WTC11 (cell line): Measurements from ENCODE around the gene CD72. TPM values are rescaled to one million over a fixed set of nuclear protein-coding genes. Genes with fewer than 3 reads are reported as not detected.

Source experiments
- ATAC-seq: fragments of 200-7000 bp; cut with Tn5 transposase; 2 replicates; pipeline ENCODE4 v1.10.0; 2021; ENCODE audit warnings: mild to moderate bottlenecking, moderate library complexity
- CTCF ChIA-PET: fragments of 300-600 bp; sonication (Branson Sonifier 250); formaldehyde crosslinking; loops from one replicate; lab custom pipeline; 2021; ENCODE audit warnings: antibody characterized with exemption; lab: Charles Lee
- POLR2A ChIA-PET: fragments of 350-600 bp; sonication (Branson Sonifier 250); formaldehyde crosslinking; loops from one replicate; lab custom pipeline; 2021; ENCODE audit warnings: antibody characterized with exemption; lab: Charles Lee
- DNase-seq: peaks from one replicate; pipeline ENCODE4 v3.0.0; 2021; ENCODE audit warnings: low spot score
- H3K27ac Mint-ChIP-seq: 2 replicates; pipeline ENCODE4 v1.8.0; 2021; ENCODE audit warnings: mixed read lengths
- H3K27me3 Mint-ChIP-seq: 2 replicates; pipeline ENCODE4 v1.8.0; 2021; ENCODE audit warnings: low read depth, mild to moderate bottlenecking, moderate library complexity, mixed read lengths
- H3K36me3 Mint-ChIP-seq: 2 replicates; pipeline ENCODE4 v1.8.0; 2021; ENCODE audit warnings: mixed read lengths
- H3K4me1 Mint-ChIP-seq: 2 replicates; pipeline ENCODE4 v1.8.0; 2022; ENCODE audit warnings: mixed read lengths
- H3K4me3 Mint-ChIP-seq: 2 replicates; pipeline ENCODE4 v1.8.0; 2021; ENCODE audit warnings: mild to moderate bottlenecking, moderate library complexity, mixed read lengths
- H3K9me3 Mint-ChIP-seq: 2 replicates; pipeline ENCODE4 v1.8.0; 2021; ENCODE audit warnings: mixed read lengths
- ATF2 ChIP-seq: sonication (generic); formaldehyde crosslinking; IDR thresholded peaks from 2 replicates; pipeline ENCODE4 v1.8.1; 2022; ENCODE audit warnings: low read depth, missing genetic modification reagents, borderline replicate concordance
- ATF6 ChIP-seq: sonication (generic); formaldehyde crosslinking; IDR thresholded peaks from 2 replicates; pipeline ENCODE4 v1.8.1; 2023; ENCODE audit warnings: mild to moderate bottlenecking, missing genetic modification reagents
- CDX4 ChIP-seq: fragments of 250-450 bp; sonication (Bioruptor Pico); IDR thresholded peaks from 2 replicates; pipeline ENCODE4 v1.9.0; 2021; ENCODE audit warnings: moderate library complexity, mild to moderate bottlenecking, inconsistent platforms, borderline replicate concordance
- CREM ChIP-seq: sonication (generic); formaldehyde crosslinking; IDR thresholded peaks from 2 replicates; pipeline ENCODE4 v1.8.1; 2022; ENCODE audit warnings: mild to moderate bottlenecking, missing genetic modification reagents, moderate library complexity
- ELF4 ChIP-seq: sonication (generic); formaldehyde crosslinking; IDR thresholded peaks from 2 replicates; pipeline ENCODE4 v1.8.1; 2022; ENCODE audit warnings: low read depth, mild to moderate bottlenecking, moderate library complexity, missing genetic modification reagents
- FOXP4 ChIP-seq: sonication (generic); formaldehyde crosslinking; IDR thresholded peaks from 2 replicates; pipeline ENCODE4 v1.8.0; 2022; ENCODE audit warnings: mild to moderate bottlenecking, missing genetic modification reagents
- GRHL2 ChIP-seq: fragments of 250-450 bp; sonication (Bioruptor Pico); IDR thresholded peaks from 2 replicates; pipeline ENCODE4 v1.8.0; 2022; ENCODE audit warnings: mild to moderate bottlenecking, moderate library complexity; ENCODE audit not compliant: insufficient replicate concordance, severe bottlenecking
- HMGA2 ChIP-seq: fragments of 250-450 bp; sonication (Bioruptor Pico); IDR thresholded peaks from 2 replicates; pipeline ENCODE4 v1.4.0; 2021; ENCODE audit warnings: mild to moderate bottlenecking, moderate library complexity
- MAX ChIP-seq: sonication (generic); formaldehyde crosslinking; IDR thresholded peaks from 2 replicates; pipeline ENCODE4 v1.8.0; 2022; ENCODE audit warnings: mild to moderate bottlenecking, missing genetic modification reagents
- MLX ChIP-seq: sonication (generic); formaldehyde crosslinking; IDR thresholded peaks from 2 replicates; pipeline ENCODE4 v1.8.1; 2023; ENCODE audit warnings: mild to moderate bottlenecking, missing genetic modification reagents, moderate library complexity
- NFATC4 ChIP-seq: fragments of 250-450 bp; sonication (Bioruptor Pico); IDR thresholded peaks from 2 replicates; pipeline ENCODE4 v1.9.0; 2021; ENCODE audit warnings: mild to moderate bottlenecking
- NR1H2 ChIP-seq: sonication (generic); formaldehyde crosslinking; IDR thresholded peaks from 2 replicates; pipeline ENCODE4 v1.9.0; 2021; ENCODE audit warnings: mild to moderate bottlenecking, moderate library complexity, missing genetic modification reagents
- SMAD4 ChIP-seq: sonication (generic); formaldehyde crosslinking; IDR thresholded peaks from 2 replicates; pipeline ENCODE4 v1.8.0; 2022; ENCODE audit warnings: mild to moderate bottlenecking, missing genetic modification reagents
- STAT6 ChIP-seq: sonication (generic); formaldehyde crosslinking; conservative IDR thresholded peaks from 2 replicates; pipeline ENCODE4 v1.8.1; 2023; ENCODE audit warnings: mild to moderate bottlenecking, low read depth, missing genetic modification reagents, moderate library complexity
- ZNF121 ChIP-seq: sonication (generic); formaldehyde crosslinking; IDR thresholded peaks from 2 replicates; pipeline ENCODE4 v1.8.0; 2023; ENCODE audit warnings: missing genetic modification reagents
- ZNF423 ChIP-seq: fragments of 250-450 bp; sonication (Bioruptor Pico); IDR thresholded peaks from 2 replicates; pipeline ENCODE4 v2.1.2; 2022; ENCODE audit warnings: mild to moderate bottlenecking, moderate library complexity
- total RNA-seq: library from RNA; stranded (reverse); gene quantifications from 3 replicates; pipeline ENCODE4 v1.2.3, GENCODE V29; 2021

CD72 gene
- total RNA-seq, 1 experiment from 2014 or later, result 2.9 TPM

- no peak for TF ChIP-seq HMGA2 (CRISPR knock-in tag)
- TF ChIP-seq, all 79 proteins: peak for 0
- Mint-ChIP-seq H3K27me3 (no peaks in the 10 kb centered on the region; the same call in 1 of the 2 replicates), H3K9me3 (no peaks in the 10 kb centered on the region), H3K27ac (no peak overlapping the region), H3K4me1 (peaks cover 9% of the 10 kb centered on the region), H3K36me3 (no peaks in the 10 kb centered on the region), H3K4me3 (no peak overlapping the region)
- no peak for DNase-seq
- POLR2A ChIA-PET, result no interaction called here
- ATAC-seq, result no peak
- CTCF ChIA-PET, result interaction anchor here (0.5 to 0.9 kb wide), 3 partner anchors 14 to 121 kb away, joined by 3 to 4 read pairs (median 3); no protein-coding TSS in a partner anchor
Observed at GRCh38 chr9:35568196-35568595, 50.0 kb downstream of the CD72 start.

- DNase-seq (no peak), ATAC-seq (no peak; the same call in 1 of the 2 replicates)
- Mint-ChIP-seq H3K27me3 (no peaks in the 10 kb centered on the region; the same call in 1 of the 2 replicates), H3K9me3 (no peaks in the 10 kb centered on the region), H3K36me3 (no peaks in the 10 kb centered on the region), H3K4me3 (no peak overlapping the region), H3K27ac (no peak overlapping the region), H3K4me1 (peaks cover 9% of the 10 kb centered on the region)
- POLR2A ChIA-PET, result no interaction called here
- CTCF ChIA-PET, result interaction anchor here (1.0 to 5.0 kb wide), 4 partner anchors 13 to 130 kb away, joined by 3 to 29 read pairs (median 4); partner anchors contain the start of gene RUSC2
- TF ChIP-seq CDX4 (CRISPR knock-in tag) (no peak), ZNF423 (CRISPR knock-in tag) (no peak), MLX (CRISPR knock-in tag) (no peak), ELF4 (CRISPR knock-in tag) (no peak), NR1H2 (CRISPR knock-in tag) (no peak), CREM (no peak)
Observed at GRCh38 chr9:35566417-35566816, 51.8 kb downstream of the CD72 start.

- ChIA-PET CTCF (interaction anchor here (1.3 to 5.0 kb wide), 2 partner anchors 11 to 35 kb away, joined by 4 to 29 read pairs; no protein-coding TSS in a partner anchor), POLR2A (no interaction called here)
- TF ChIP-seq ZNF121 (CRISPR knock-in tag) (peak; percentile 60; the same call in 1 of the 2 replicates), FOXP4 (CRISPR knock-in tag) (no peak), CREM (no peak)
- no peaks in the 10 kb centered on the region for H3K9me3 Mint-ChIP-seq
- ATAC-seq, result no peak
- no peaks in the 10 kb centered on the region; the same call in 1 of the 2 replicates for H3K27me3 Mint-ChIP-seq
- H3K27ac Mint-ChIP-seq, result no peak overlapping the region
- no peak overlapping the region for H3K4me3 Mint-ChIP-seq
- H3K36me3 Mint-ChIP-seq, result no peaks in the 10 kb centered on the region
- no peak for DNase-seq
- peaks cover 9% of the 10 kb centered on the region for H3K4me1 Mint-ChIP-seq
Observed at GRCh38 chr9:35564658-35565061, 53.6 kb downstream of the CD72 start.

GRCh38 chr9:35563791-35564197 lies 54.4 kb downstream of the CD72 start:
- ChIA-PET CTCF (interaction anchor here (2.3 to 5.0 kb wide), 2 partner anchors 10 to 40 kb away, joined by 9 to 29 read pairs; no protein-coding TSS in a partner anchor), POLR2A (no interaction called here)
- DNase-seq, result peak; percentile 52
- Mint-ChIP-seq H3K36me3 (no peaks in the 10 kb centered on the region), H3K4me3 (no peak overlapping the region), H3K4me1 (peaks cover 9% of the 10 kb centered on the region), H3K27ac (peak overlapping the region; percentile 60; the same call in 1 of the 2 replicates), H3K9me3 (no peaks in the 10 kb centered on the region), H3K27me3 (no peaks in the 10 kb centered on the region; the same call in 1 of the 2 replicates)
- TF ChIP-seq MAX, result no peak
- TF ChIP-seq ATF2, result no peak
- TF ChIP-seq STAT6 (CRISPR knock-in tag), result no peak
- no peak for TF ChIP-seq ATF6
- no peak for TF ChIP-seq SMAD4 (CRISPR knock-in tag)
- TF ChIP-seq NFATC4 (CRISPR knock-in tag), result no peak
- TF ChIP-seq GRHL2 (CRISPR knock-in tag), result no peak
- no peak for TF ChIP-seq CDX4 (CRISPR knock-in tag)
- peak; percentile 88 for ATAC-seq
